K562 (cell line): ENCODE measurements around the gene HPN. TPM values are rescaled to one million over a fixed set of nuclear protein-coding genes. Genes with fewer than 3 reads are reported as not detected.

Experiments
- ATAC-seq: fragments of 200-7000 bp; cut with Tn5 transposase; 3 replicates; pipeline ENCODE4 v1.9.1; 2020; ENCODE audit warnings: moderate library complexity
- BruUV-seq: library from RNA; stranded (reverse); fragments of 400-500 nt; replicated peaks from 2 replicates; lab custom pipeline; 2021; lab: Mats Ljungman, UMichigan
- CTCF ChIA-PET: fragments of 300-600 bp; formaldehyde crosslinking; extraction: SDS; loops from one replicate; lab custom pipeline; 2021; ENCODE audit warnings: low intra/inter-chr PET ratio; lab: Yijun Ruan, JAX
- POLR2A ChIA-PET: fragments of 300-600, 350-650 bp; sonication (Branson Sonifier 250); formaldehyde crosslinking; extraction: SDS; loops from one replicate; lab custom pipeline; 2021; ENCODE audit warnings: antibody characterized with exemption, inconsistent platforms; lab: Yijun Ruan, JAX
- DNase-seq, 4 experiments: peaks; one replicate each; pipeline versions ENCODE4 v3.0.0 to v3.0.0-alpha.2; 2011 to 2018; ENCODE audit warnings: low spot score in 3 of 4, mixed read lengths in 3 of 4; ENCODE audit errors: extremely low read depth in 1 of 4
- FAIRE-seq: peaks from 2 replicates; lab custom pipeline; 2011; peaks lifted over from hg19 to GRCh38; lab: Jason Lieb, UNC
- H2AFZ ChIP-seq: 2 replicates; pipeline ENCODE4 v1.6.0; 2011; ENCODE audit warnings: low read depth, low read length, control low read depth, inconsistent platforms
- H3K27ac ChIP-seq: fragments of 200-600 bp; 3 replicates; pipeline ENCODE4 v1.8.0; 2011; ENCODE audit warnings: low read depth, mild to moderate bottlenecking, control low read depth, inconsistent platforms, low read length, moderate library complexity, mixed read lengths; ENCODE audit errors: extremely low read depth
- H3K27me3 ChIP-seq, 2 experiments: fragments of 300-600 bp in 1 of 2; 2 replicates in 1 of 2; 3 replicates in 1 of 2; pipeline versions ENCODE4 v1.6.0 to v1.8.0; 2011; ENCODE audit warnings: inconsistent platforms in 2 of 2, low read length in 2 of 2, mild to moderate bottlenecking in 1 of 2, mixed read lengths in 1 of 2, moderate library complexity in 1 of 2; ENCODE audit not compliant: control insufficient read depth in 2 of 2, insufficient read depth in 2 of 2
- H3K36me3 ChIP-seq: fragments of 300-600 bp; 3 replicates; pipeline ENCODE4 v1.8.0; 2011; ENCODE audit warnings: mild to moderate bottlenecking, low read length, inconsistent platforms; ENCODE audit not compliant: control insufficient read depth, insufficient read depth
- H3K4me1 ChIP-seq, 2 experiments: fragments of 200-600 bp in 1 of 2; replicated peaks in 1 of 2; 2 replicates in 1 of 2; 3 replicates in 1 of 2; pipeline versions ENCODE4 v1.5.1 to v1.8.0; 2011; ENCODE audit warnings: inconsistent platforms in 2 of 2, low read length in 2 of 2, mild to moderate bottlenecking in 1 of 2, mixed read lengths in 1 of 2, moderate library complexity in 1 of 2; ENCODE audit not compliant: control insufficient read depth in 2 of 2, insufficient read depth in 2 of 2
- H3K4me2 ChIP-seq: 2 replicates; pipeline ENCODE4 v1.6.1; 2011; ENCODE audit warnings: low read length, control low read depth, inconsistent platforms, mixed read lengths; ENCODE audit not compliant: insufficient read depth
- H3K4me3 ChIP-seq: fragments of 200-600 bp; sonication (generic), shearing (Covaris generic); 2 replicates; pipeline ENCODE4 v1.5.1; 2016; ENCODE audit warnings: control low read depth, inconsistent platforms
- H3K79me2 ChIP-seq: fragments of 200-600 bp; 3 replicates; pipeline ENCODE4 v1.8.0; 2011; ENCODE audit warnings: low read length, inconsistent platforms; ENCODE audit not compliant: control insufficient read depth, insufficient read depth
- H3K9ac ChIP-seq, 2 experiments: 2 replicates each; pipeline versions ENCODE4 v1.6.0 to v1.6.1; 2011; ENCODE audit warnings: low read depth in 2 of 2, low read length in 2 of 2, control low read depth in 1 of 2, inconsistent platforms in 1 of 2, mild to moderate bottlenecking in 1 of 2, mixed read lengths in 1 of 2; ENCODE audit not compliant: insufficient read depth in 1 of 2
- H3K9me1 ChIP-seq: one replicate; pipeline ENCODE4 v1.6.0; 2011; ENCODE audit warnings: inconsistent platforms, mild to moderate bottlenecking, low read length, moderate library complexity; ENCODE audit not compliant: control insufficient read depth, insufficient read depth
- H3K9me3 ChIP-seq: replicated peaks from 2 replicates; pipeline ENCODE4 v1.5.1; 2011; ENCODE audit warnings: low read depth, low read length, inconsistent platforms; ENCODE audit not compliant: control insufficient read depth, insufficient read depth
- H4K20me1 ChIP-seq: replicated peaks from 2 replicates; pipeline ENCODE4 v1.6.1; 2011; ENCODE audit warnings: low read length, inconsistent platforms, mixed read lengths; ENCODE audit not compliant: control insufficient read depth, insufficient read depth
- CTBP1 ChIP-seq: fragments of 450-650 bp; IDR thresholded peaks from 2 replicates; pipeline ENCODE4 v1.6.1; 2016; ENCODE audit warnings: borderline replicate concordance
- DLX4 ChIP-seq: fragments of 250-450 bp; sonication (Bioruptor Pico); IDR thresholded peaks from 2 replicates; pipeline ENCODE4 v1.6.1; 2021; ENCODE audit warnings: mild to moderate bottlenecking
- HBP1 ChIP-seq: fragments of 450-650 bp; formaldehyde crosslinking; IDR thresholded peaks from 2 replicates; pipeline ENCODE4 v1.4.0; 2022; ENCODE audit warnings: missing genetic modification characterization
- KLF1 ChIP-seq: fragments of 450-650 bp; IDR thresholded peaks from 2 replicates; pipeline ENCODE4 v1.6.1; 2016; ENCODE audit warnings: missing genetic modification characterization, missing compliant biosample characterization
- VEZF1 ChIP-seq: fragments of 200-800 bp; sonication (Bioruptor generic); IDR thresholded peaks from 2 replicates; pipeline ENCODE4 v1.6.1; 2017; ENCODE audit warnings: missing genetic modification characterization, missing compliant biosample characterization
- ZNF239 ChIP-seq: fragments of 250-450 bp; sonication (Bioruptor Pico); IDR thresholded peaks from 2 replicates; pipeline ENCODE4 v1.4.0; 2020; ENCODE audit warnings: mild to moderate bottlenecking
- WGBS: fragments of 100-300 bp; shearing (Covaris generic); methylation state at CpG from one replicate; pipeline ENCODE4 v1.1.6; 2016; ENCODE audit warnings: low coverage, mixed read lengths; ENCODE audit not compliant: insufficient coverage; ENCODE audit errors: missing lambda C conversion rate; 5-methylcytosine and 5-hydroxymethylcytosine counted together
- in situ Hi-C: fragments of 300-500 bp; cut with MboI; formaldehyde crosslinking; loops from 4 replicates; pipeline ENCODE4 v1.15.0; 2018; ENCODE audit warnings: inconsistent platforms, mixed read lengths
- intact Hi-C: fragments of 100-400 bp; cut with micrococcal nuclease; formaldehyde crosslinking; loops from 2 replicates; pipeline ENCODE4 v1.14.2; 2022
- polyA plus RNA-seq, 8 experiments: library from polyadenylated mRNA; depleted of rRNA in 4 of 8; stranded (reverse) in 5 of 8; unstranded in 3 of 8; fragments of >200 nt; fragmentation: Nextera tagmentation in 2 of 8; fragmentation: Illumina TruSeq in 1 of 8; extraction: Ambion mirVana in 2 of 8; extraction: Trizol in 1 of 8; gene quantifications; 2 replicates each; pipeline versions ENCODE4 v1.2.1 to v1.2.3, GENCODE V29; 2011 to 2014; ENCODE audit warnings: inconsistent platforms in 1 of 8, missing spikeins in 1 of 8
- total RNA-seq, 7 experiments: library from RNA; depleted of rRNA in 6 of 7; stranded (reverse); fragments of >200 nt in 6 of 7; fragmentation: Illumina TruSeq in 2 of 7; extraction: Trizol in 2 of 7; gene quantifications; 2 replicates each; pipeline versions ENCODE4 v1.2.1 to v1.2.3, GENCODE V29; 2011 to 2021; ENCODE audit warnings: low replicate concordance in 1 of 7
- TF ChIP-seq, protein P1 (sequence below), 2 experiments: fragments of 200-800 bp in 1 of 2; sonication (Bioruptor generic) in 1 of 2; sonication (generic) in 1 of 2; formaldehyde crosslinking in 1 of 2; IDR thresholded peaks in 1 of 2; conservative IDR thresholded peaks in 1 of 2; 2 replicates each; pipeline versions ENCODE4 v1.5.0 to v1.6.1; 2016 to 2020; ENCODE audit warnings: missing compliant biosample characterization in 1 of 2, missing genetic modification characterization in 1 of 2, missing genetic modification reagents in 1 of 2
- TF ChIP-seq, protein P2 (sequence below), 3 experiments: fragments of 200-800 bp in 1 of 3; sonication (Bioruptor generic) in 1 of 3; sonication (generic) in 1 of 3; formaldehyde crosslinking in 1 of 3; IDR thresholded peaks; 2 replicates each; pipeline versions ENCODE4 v1.6.1 to v1.8.0; 2016 to 2022; ENCODE audit warnings: mild to moderate bottlenecking in 2 of 3, missing compliant biosample characterization in 2 of 3, missing genetic modification characterization in 2 of 3, missing genetic modification reagents in 1 of 3

Gene HPN
- total and polyA plus RNA-seq, 9 of the 15 experiments (the other 6 are each of a cell fraction or from before 2014, with no cell fraction given): 0.10 to 0.20 TPM; not detected in 7

GRCh38 chr19:35038623-35039512, 2.7 kb upstream of the HPN start (continued):
- TF ChIP-seq, protein P1, sequence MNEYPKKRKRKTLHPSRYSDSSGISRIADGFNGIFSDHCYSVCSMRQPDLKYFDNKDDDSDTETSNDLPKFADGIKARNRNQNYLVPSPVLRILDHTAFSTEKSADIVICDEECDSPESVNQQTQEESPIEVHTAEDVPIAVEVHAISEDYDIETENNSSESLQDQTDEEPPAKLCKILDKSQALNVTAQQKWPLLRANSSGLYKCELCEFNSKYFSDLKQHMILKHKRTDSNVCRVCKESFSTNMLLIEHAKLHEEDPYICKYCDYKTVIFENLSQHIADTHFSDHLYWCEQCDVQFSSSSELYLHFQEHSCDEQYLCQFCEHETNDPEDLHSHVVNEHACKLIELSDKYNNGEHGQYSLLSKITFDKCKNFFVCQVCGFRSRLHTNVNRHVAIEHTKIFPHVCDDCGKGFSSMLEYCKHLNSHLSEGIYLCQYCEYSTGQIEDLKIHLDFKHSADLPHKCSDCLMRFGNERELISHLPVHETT (CRISPR knock-in tag; conservative IDR thresholded peaks at IDR 0.05 in 1 of 2, IDR thresholded peaks at IDR 0.05 in 1 of 2): no peak
- TF ChIP-seq CTBP1: peak; percentile 32; the same call in 1 of the 2 replicates

- no peaks in the 10 kb centered on the region for H3K79me2 ChIP-seq
- H2AFZ ChIP-seq: peak overlapping the region; percentile 86
- ATAC-seq (no peak; the same call in 2 of the 3 replicates), DNase-seq (no peak), FAIRE-seq (no peak)
- no peaks in the 10 kb centered on the region for H4K20me1 ChIP-seq
- H3K9ac ChIP-seq: peak overlapping the region in 1 of 2 experiments; percentile 88; a peak in 2 of 4 replicates
- H3K27ac ChIP-seq: peak overlapping the region; percentile 65; the same call in 1 of the 3 replicates
- H3K4me2 ChIP-seq: peak overlapping the region; percentile 57; the same call in 1 of the 2 replicates
- H3K27me3 ChIP-seq: no peaks in the 10 kb centered on the region
- no peaks in the 10 kb centered on the region for H3K9me3 ChIP-seq
- intact Hi-C loops (loop anchor here (10.0 kb wide), 1 partner anchor 55 kb away; no protein-coding TSS in a partner anchor), in situ Hi-C loops (no loop called here)
- H3K36me3 ChIP-seq: no peaks in the 10 kb centered on the region
- peaks cover 21 to 36% of the 10 kb centered on the region in 2 experiments for H3K4me1 ChIP-seq
- H3K9me1 ChIP-seq: no peaks in the 10 kb centered on the region
- no peak overlapping the region for H3K4me3 ChIP-seq
- BruUV-seq: no TSS peak
- POLR2A ChIA-PET: no interaction called here
- CTCF ChIA-PET: interaction anchor here (0.6 to 1.0 kb wide), 2 partner anchors 10 to 312 kb away, joined by 3 read pairs; partner anchors contain the start of gene SCN1B
- 53% methylated on average over 20 of the region's 39 CpGs for WGBS
- TF ChIP-seq ZNF239 (no peak), VEZF1 (peak; percentile 55), HBP1 (CRISPR knock-in tag) (peak; percentile 85), KLF1 (tag) (no peak), DLX4 (CRISPR knock-in tag) (no peak)
- TF ChIP-seq, protein P2, sequence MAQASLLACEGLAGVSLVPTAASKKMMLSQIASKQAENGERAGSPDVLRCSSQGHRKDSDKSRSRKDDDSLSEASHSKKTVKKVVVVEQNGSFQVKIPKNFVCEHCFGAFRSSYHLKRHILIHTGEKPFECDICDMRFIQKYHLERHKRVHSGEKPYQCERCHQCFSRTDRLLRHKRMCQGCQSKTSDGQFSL (CRISPR knock-in tag; IDR thresholded peaks at IDR 0.05): no peak
- TF ChIP-seq, protein P2 (tag; IDR thresholded peaks at IDR 0.05): 0 out of 4 replicates have a peak, but pooled peaks of 1 of the 2 experiments have one; percentile 16
Measured at GRCh38 chr19:35039881-35040825, 1.4 kb upstream of the HPN start.
